DMS114 treated with DMSO at 0.1 percent for 48 hours (cell line): ENCODE measurements around the gene TRPM3.

Source experiments
- DNase-seq: peaks from one replicate; lab custom pipeline; 2025; ENCODE audit not compliant: unreplicated experiment; lab: John Stamatoyannopoulos, UW

The TRPM3 gene

DNA sequence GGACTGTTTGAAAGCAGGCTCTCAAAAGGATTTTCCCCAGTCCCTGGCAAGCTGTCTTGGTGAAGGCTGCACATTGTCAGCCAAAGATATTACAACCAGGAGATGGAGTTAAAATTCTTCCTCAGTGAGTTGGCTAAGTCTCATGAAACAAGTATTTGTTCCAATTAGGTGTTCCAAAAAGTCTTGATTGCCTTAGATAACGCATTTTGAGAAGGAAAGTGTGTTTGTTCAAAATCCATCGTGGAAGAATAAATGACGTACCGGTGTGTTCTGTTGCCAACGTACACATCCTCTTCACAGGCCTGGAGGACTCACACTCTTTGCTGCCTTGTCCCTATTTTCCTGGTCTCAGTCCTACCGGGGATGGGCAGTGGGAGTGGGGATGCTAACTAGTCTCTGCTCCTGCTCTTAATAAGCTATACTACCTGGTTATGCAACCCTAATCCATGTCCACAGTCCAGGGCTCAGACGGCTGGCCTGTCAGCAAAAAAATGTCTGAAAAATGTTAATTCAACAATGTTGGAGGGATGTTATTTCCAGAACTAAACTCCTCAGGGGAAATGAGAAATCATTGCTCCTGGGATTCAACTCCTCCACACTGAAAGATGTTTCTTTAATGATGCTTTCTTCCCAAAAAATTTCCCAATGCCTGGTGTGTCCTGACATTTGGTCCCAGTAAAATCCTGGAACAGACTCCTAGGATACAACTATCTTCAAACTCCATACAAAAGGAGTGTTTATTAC is 531.7 kb downstream of the TRPM3 start:
- no peak for DNase-seq

DNA sequence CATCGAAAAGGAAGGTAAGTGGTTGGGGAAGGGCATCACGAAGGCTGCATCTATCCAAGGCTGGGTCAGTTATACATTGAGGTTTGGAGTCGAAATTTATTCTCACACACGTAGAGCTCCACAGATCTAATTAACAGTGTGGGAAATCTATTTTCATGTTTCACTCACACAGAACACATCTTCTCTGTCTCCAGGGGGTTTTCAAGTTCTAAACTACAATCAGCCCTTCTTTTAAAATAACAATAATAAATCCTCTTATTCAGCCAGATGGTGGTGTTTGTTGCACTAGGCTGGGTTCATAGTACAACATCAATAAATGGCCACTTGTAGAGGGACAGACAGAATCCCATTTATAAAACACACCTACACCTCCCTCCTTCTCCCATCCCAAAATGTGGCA is 532.4 kb downstream of the TRPM3 start:
- DNase-seq = no peak

DNA sequence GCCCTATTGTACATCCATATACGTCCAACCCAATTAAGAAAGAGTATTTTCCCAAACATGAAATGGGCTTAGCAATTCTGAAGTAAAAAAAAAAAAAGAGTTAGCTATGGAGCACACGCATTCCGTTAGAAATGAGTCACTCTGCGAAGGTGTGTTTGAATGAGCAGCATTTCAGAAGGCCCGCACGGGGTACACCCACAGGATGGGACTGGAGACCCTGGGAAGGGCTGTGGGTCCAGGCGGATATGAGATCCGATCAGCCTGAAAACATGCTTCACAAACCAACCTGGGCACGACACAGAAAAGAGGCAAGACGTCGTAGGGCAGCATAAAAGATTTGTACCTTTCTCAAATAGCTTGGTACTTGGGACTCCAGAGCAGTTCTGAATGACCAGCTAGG is 533.0 kb downstream of the TRPM3 start:
- DNase-seq = no peak

DNA sequence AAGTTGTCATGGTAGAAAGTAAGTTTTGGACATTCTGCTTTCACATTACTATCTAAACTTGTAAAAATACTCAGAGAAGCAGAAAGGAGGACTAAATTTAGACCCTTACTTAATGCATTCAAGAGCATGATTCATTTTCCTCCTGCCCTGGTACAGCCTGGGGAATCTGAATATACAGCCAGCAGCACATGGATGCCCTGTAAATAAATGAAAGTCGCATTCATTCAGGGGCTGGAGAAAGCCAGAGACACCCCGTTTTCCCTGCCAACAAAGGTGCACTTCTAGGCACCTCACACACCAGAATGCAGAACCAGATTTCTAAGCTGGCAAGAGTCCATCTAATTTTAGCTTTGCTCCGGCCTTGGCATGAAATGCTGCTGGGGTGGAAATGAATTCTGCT is 534.2 kb downstream of the TRPM3 start:
- no peak for DNase-seq

DNA sequence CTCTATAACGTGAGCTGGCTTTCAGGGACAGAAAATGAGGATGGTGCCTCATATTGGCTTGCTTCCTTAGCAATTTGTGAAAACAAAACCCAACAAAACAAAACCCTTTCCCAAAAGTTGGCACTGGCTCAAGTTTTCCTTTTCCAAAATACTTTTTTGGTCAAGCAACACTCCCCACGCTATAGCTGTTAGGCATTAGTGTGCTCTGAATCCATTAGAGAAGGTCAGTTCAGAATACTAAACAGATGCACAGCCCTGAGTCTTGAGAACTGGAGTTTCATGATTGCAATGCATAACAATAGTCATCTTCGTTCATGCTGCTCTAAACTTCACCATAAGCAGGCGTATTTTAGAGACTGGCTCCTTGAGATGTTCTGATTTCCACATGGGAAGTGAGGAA is 534.9 kb downstream of the TRPM3 start:
- no peak for DNase-seq

DNA sequence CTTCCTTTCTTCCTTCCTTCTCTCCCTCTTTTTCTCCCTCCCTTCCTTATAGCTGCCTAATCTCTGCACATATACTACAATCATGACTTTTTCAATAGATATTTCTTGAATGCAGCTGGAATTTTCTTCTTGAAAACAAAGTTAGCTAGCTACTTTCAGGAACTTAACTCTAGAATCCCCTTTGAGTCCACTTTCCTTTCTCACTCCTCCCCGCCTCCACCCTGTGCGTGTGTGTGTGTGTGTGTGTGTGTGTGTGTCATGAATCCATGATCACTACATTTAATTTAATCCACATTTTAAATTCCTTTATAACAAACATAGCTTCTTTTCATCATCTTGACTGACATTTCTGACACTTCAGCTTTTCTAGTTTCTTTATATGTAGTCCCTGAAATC is 539.5 kb downstream of the TRPM3 start:
- no peak for DNase-seq

DNA sequence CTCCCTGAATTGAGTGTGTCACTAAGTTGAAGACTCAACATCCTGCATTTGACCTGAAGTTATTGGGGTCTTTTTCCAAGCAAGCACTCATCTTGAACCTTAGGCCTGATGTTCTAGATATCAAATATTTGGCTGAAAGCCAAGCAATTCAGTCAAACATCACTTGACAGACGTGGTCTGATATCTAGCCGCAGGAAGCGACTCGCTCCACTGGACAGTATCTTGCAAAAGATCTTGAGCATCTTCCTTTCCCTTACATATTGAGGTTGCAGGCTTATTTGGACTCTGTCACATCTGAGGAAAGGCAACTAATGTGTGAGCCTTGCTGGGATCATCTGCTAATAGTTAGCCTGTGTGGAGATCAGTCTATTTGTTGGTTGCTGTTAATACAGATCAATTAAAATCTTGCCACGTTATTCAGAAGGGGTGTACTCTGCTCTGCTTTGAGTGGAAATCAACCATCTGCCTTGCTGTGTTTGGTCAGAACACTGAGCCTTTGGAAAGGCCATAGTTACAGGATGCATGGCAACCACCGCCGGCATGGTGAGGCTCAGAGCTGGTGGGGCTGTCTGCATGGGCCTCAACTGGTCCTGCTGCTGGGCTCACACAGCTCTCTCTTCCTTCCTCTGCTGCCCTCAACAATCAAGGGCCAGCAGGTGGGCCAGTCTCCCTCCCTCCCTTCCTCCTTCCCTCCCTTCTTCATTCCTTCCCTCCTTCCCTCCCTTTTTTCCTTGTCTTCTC is 540.0 kb downstream of the TRPM3 start:
- no peak for DNase-seq

DNA sequence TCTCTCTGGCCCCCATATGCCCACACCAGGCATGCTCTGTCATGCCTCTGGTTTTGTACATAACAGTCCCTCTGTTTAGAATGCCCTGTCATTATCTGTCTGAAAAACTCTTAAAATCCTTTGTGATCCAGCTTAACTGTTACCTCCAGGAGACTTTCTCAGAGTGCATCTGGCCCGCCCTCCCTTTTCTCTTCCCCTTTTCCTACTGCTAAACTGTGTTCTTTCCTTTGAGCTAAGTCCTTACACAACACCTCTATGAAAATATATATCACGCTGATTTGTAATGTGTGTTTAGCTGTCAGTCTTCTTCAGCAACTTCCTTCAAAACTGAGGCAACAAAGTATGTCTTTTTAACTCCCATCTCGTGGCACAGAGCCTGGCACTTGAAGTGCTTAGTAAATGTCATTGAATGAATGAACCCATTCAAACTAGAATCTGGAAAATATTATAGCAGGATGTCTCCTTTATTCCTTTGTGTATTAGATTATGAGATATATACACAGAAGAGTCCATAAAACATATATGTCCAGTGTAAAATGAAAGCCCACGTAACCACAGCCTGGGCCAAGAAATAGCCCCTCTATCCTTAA is 540.7 kb downstream of the TRPM3 start:
- no peak for DNase-seq

DNA sequence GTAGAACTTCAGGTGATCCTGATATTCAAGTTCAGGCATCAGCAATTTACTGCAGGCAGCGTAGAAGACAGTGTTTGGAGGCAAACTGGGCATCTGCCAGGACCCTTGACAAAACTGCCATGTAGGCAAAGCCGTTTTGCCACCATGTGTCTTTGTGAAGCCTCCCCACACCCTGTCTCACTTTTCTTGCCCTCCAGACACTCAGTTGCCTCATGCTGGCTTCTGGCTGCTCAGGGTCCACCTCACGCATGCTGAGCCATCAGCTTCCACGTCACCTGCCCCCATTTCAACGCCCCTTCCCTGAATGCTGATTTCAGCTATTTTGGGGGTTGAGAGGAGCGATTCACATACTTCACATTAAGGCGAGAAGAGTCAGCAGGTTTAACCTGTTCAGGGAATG is 541.7 kb downstream of the TRPM3 start:
- DNase-seq = no peak

DNA sequence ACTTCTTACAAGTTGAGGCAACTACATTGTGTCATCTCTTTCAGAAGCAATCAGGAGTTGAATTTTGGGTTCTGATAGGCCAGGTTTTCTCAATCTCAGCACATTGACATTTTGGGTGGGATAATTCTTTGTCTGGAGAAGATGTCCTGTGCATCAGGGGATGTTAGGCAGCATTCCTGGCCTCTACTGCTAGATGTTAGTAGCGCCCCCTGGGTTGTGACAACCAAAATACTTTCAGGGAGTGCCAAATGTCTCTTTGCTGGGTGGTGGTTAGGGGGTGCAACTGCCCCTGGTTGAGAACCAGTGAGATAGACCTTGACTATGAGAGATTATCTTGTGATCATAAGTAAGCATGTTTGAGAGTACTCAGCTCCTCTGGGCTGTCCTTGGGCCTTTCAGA is 542.7 kb downstream of the TRPM3 start:
- DNase-seq = no peak

DNA sequence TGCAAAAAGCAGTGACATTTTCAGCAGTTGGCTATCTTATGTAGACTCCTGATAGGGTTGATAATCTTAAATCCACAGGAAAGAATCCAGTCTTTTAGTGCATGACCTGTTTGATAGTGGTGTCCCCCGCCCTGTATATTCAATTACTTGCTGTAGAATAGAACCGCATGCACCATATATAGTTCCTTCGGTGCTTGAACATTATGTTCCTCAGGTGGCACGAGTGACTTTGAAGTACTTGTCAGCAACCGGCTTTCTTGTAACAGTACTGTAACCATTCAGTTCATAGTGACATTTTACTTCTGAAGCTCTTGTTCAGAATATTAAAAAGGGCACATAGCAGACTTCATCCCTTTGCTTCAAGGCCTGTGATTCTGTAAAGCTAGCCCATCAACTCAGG is 543.8 kb downstream of the TRPM3 start:
- no peak for DNase-seq

DNA sequence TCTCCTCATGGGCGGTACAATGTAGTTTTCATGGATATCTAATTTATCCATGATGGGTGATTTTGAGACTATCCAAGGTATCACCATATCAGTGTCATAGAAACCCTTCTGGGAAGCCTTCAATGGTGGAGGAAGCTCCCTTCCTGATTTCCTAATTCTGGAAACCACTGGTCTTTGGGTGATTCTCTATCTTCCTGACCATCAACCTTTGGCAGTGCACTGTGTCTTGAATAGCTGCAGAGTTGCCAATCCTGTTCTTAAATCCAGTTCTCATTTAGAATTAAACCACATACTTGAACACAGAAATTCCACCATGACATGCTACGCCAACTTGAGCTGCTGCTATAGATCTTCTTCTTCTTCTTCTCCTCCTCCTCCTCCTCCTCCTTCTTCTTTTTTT is 545.3 kb downstream of the TRPM3 start:
- DNase-seq = no peak

DNA sequence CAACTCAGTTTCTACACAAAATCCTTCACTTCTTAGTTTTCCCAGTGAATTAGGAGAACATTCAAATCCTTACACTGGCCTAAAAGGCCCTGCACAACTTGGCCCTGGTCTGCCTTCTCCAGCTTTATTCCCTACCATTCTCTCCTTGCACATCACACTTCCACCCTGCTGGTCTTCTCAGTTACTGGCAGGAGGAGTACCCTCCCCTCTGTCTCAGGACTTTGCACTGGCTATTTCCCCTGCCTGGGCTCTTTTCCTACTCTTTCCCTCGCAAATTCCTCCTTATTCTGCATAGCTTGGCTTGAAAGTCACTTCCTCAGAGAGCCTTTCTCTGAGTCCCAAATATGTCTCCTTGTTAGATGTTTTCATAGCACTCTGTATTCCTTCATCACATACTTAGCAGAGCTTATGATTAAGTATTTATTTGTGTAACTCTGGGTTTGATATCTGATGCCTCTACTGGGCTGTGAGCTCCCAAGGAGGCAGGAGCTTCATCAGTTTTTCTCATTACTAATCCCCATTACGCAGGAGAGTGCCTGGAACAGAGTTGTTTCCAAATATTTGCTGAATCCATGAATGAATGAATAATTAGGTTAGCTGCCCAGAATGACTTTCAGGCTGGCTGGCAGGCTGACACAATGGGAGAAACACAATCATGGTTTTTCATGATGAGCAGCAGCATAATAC is 547.1 kb downstream of the TRPM3 start:
- DNase-seq = no peak

DNA sequence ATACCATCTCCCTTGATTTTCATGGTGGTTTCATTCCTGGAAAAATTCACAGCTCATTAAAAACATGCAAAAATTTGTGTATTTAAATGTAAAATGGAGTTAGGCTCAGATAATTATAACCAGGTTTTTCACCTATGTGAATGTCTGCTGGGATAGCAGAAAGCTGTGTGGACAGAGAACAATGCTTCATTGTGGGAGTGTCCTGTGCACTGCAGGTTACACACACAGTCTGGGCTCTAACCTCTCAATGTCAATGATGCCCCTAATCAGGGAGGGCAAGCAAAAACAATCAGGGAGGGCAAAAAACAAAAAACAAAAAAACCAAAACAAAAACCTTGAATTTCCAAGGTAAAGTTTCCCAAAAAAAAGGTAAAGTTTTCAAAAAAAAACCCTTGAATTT is 548.1 kb downstream of the TRPM3 start:
- no peak for DNase-seq

DNA sequence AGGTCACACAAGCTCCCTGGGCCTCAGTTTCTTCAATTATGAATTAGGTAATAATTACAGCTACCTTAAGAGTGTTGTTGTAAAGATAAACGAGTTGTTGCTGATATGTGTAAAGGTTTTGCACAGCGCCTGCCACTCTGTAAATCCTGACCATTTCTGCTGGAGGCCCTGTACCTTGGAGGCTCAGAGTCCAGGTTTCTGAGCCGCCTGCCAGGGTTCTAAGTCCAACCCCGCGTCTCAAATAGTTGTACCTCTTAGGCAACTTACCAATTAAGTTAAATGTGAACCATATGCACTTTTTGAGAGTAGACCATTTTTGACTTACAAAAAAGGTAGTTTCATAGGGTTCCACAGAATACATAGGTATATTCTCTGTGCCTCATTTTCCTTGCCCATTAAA is 550.2 kb downstream of the TRPM3 start:
- no peak for DNase-seq

DNA sequence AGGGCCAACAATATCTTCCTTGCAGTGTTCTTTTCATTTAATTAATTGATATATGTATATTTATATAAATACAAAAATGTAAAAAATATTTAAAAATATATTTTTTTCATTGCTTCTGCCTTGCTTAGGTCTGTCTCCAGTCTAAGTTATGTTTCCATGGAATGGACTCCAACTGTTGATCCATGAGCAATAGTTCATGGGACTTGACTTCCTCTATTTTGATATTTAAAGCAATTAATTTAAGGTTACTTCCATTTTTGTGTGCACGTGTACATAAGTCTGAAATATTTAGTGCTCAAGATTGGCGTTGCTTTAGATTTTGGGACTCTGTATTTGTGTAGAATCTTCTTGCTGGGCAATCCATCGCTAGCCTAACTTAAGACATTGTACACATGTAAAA is 551.6 kb downstream of the TRPM3 start:
- DNase-seq = no peak

DNA sequence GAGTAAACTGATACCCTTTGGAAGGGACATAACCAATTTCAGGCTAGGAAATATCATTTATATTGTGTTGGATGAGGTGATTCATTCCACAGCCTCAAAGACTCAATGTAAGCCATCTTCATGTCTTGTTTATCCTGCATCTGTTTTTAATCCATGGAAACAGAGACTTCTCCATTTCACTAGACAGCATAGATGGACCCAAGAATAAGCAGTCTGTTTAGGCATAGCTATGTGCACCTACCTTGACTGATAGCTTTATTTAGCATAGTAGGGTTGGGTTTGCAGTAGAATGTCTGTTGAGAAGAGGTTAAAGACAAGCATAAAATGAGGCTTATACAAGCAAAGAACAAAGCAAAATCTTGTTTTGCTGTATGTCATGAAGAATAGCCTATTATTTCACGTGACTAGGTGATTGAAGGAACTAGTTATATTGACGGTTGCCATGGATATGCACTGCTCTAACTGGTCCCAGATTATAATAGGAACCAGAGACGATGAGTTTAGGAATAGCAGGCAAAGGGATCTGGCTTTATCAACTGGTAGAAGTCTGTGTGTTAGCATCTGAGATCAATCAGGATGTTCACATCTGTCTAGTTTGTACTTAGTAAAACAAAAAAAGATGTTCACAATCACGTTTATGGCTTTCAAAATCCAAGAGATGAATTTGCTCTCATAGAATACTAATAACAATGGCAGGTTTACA is 552.2 kb downstream of the TRPM3 start:
- DNase-seq = no peak

DNA sequence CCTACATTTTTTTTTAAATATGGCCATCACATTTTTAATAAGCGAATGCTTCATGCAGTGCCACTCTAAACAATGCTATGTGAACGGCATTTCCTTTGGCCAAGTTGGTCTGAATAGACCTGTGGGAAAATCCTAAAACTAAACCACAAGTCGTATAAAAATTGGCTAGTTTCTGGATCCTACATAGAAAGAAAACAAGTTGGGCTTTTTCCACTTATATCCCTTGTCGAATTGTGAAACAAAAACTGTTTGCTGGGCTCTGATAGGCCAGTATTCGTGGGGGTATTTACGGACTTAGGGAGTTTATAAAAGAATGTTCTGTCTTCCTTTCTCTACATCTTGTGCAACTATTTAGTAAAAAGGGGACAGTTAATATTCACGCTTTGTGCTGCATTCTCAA is 553.9 kb downstream of the TRPM3 start:
- DNase-seq = no peak

DNA sequence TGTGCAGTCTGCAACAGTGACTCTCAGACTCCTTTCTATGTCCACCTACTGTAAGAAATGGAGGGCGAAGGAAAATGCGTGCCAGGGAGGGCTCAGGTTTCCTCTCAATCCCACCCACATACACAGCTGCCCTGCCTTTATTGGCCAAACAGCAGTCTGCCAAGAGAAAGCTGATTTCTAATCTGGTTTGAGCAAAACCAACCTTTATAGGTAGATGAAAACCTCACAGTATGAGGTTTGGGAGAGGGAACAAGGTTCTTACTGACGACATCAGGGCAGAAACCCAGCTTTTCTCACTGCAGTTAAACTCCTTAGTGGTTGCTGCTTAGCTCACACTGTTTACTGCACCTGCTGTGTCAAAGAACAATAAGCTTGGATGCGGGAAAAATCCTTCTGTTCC is 554.7 kb downstream of the TRPM3 start:
- DNase-seq = no peak

DNA sequence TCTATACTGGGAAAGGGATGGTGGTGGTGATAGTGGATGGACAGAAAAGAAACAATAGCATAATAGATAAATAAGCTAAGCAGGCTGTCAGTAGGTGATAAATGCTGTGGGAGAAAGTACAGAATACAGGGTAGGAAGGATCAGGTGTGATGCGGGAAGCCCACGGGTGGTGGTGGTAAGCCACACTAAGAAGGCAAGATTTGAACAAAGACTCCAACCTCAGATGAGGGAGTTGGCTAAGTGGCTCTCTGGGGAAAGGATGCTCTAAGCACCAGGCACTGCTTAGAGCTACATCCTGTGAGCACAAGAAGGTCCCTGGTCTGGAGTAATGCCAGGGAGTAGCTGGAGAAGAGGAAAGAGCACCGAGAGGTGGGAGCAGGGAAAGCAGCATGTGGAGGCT is 555.4 kb downstream of the TRPM3 start:
- no peak for DNase-seq
